HG03139 (cell line): ENCODE data around the gene FYB1.

Experiments
- ATAC-seq: cut with Tn5 transposase; IDR thresholded peaks from one replicate; pipeline ENCODE4 v1.9.1; 2021; ENCODE audit not compliant: unreplicated experiment

Gene FYB1

DNA sequence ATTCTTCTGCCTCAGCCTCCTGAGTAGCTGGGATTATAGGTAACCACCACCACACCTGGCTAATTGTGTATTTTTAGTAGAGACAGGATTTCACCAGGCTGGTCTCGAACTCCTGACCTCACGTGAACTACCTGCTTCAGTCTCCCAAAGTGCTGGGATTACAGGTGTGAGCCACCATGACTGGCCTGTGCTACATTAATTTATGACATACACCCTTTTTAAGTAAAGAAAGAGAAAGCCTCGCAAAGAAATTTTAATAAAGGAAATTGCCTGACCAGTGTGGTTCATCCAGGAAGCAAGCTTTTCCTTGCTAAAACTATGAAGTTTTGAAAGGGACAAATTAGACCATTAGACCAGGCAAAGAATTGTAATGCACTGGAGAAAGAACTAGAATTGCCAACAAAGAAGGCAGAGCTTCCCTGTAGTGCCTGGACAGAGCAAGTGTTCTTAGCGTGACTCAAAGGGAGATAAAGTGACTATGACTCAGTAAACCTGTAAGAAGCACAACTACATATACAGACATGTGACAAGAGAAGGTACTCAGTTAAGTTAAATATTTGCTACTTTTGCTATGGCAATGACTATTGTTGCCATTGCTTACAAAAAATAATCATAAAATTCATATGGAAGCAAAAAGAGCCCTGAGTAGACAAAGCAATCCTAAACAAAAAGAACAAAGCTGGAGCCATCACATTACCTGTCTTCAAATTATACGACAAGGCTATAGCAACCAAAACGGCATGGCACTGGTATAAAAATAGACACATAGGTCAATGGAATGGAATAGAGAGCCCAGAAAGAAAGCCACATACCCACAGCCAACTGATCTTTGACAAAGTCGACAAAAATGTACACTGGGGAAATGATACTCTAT lies 54.6 kb downstream of the FYB1 start:
- ATAC-seq: no peak

DNA sequence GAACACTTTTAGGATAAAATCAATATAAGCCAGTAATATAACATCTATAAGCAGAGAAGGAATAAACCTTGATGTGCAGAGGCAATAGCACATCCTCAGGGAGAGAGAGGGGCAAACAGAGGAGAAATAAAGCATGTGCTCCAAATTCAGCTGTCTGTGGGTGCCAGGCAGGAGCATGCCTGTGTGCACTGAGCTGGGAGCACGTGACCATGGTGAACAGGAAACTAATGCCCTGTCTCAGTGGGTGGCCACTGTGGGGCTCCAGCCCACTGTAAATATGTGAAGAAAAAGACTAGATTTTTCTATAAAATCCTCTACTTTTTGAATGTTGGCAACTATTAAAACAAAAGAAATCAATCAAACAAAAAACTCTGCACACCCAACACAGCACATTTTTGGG lies 55.3 kb downstream of the FYB1 start:
- ATAC-seq: no peak

DNA sequence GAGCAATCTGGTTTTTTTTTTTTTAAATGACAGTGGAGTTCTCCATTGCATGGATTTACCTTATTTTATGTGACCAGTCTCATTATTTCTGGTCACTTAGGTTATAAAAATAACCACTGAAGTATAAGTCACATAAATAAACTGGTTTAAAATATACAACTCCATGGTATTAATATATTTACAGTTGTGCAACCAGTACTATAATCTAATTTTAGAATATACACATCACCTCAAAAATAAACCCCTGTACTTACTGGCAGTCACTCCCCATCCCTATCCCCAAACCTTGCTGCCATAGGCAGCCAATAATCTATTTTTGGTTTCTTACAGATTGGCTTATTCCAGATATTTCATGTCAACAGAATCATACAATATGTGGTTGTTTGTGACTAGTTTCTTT lies 57.8 kb downstream of the FYB1 start:
- no peak for ATAC-seq

DNA sequence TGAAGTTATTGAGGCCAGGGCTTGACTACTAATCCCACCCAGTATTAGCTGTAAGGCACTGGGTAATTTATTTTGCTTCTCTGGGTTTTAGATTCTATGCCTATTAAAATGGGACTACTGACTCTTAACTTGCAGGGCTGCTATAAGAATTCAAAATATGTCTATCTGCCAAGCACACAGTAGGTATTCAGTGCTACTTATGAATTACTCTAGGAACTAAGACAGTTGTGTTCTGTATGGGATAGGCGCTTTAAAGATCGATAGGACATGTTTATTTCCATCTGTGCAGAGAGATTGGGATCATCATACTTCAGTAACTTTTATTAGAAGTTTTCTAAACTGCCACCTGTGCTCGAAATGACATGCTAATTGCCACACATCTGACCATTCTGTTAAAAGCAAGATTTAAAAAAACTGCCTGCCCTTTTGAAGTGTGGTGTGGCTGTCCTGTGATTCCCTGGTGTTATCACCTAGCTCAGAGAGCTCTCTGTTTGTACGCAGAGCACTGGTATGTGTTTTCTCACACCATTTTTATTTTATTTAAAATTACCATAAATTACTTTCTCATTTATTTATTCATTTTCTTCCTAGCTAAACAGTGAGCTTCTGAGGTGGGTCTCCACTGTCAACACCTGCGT lies 58.7 kb downstream of the FYB1 start:
- no peak for ATAC-seq

DNA sequence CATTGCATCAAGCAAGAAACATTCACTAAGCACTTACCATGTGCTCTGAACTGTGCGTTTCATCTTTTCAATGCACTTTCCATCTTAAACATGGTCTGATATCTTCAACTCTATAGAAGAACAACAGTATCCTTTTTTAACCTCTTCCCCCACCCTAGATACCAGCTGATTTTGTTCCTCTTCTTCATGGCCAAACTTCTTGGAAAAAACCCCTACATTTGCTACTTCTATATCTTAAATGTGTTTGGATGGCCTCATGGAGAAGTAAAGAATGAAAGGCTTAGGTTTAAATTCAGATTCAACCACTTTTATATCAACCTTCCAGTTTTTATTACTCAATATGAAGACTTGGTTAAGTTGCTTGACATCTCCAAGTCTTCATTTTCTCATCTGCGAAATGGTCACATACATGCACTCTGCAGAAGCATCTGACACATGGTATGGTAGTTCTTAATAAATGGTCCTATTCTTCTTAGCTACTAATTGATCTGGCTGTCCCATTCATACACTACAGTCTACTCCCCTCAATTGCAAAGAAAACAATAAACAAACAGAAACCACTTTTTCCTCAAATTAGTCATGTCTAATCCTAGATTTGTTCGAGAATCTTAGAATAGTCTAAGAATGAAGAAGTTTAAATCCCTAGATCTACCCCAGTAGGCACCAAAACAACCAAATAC lies 59.4 kb downstream of the FYB1 start:
- no peak for ATAC-seq

DNA sequence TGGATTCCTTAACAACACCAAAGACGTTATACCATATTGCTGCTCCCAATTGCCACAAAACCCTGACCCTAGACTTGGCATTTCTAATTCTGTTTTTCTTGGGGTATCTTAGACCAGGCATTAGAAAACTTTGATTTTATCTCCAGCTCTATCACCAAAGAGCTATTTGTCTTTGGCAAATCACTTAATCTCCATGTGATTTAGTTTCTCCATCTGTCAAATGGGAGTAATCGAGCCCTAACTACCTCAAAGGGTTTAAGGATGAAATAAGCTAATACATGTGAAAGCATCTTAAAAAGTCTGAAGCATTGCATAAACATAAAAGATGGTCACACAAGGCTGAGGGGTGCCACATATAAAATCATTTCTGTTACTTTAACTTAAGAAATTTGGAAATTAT lies 60.6 kb downstream of the FYB1 start:
- no peak for ATAC-seq

DNA sequence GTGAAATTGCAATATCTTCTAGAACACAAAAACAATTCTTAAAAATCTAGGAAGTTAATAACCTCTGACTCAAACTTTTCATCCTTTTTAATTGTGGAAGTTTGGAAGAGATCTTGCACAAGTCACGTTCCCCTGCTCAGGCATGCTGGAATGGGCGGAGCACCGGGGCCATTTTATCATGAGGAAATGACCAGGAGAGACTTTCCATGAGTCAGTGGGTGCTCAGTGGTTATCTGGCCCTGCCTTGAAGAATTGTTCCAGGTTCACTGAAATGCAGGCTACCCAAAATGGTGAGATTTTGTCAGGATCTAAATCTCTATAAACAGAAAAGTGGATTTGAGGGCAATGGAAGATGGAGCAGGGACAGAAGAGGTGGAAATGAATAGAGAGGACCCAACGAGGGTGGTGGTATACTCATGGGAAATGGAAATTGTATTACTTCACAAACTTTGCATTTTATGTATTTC lies 61.2 kb downstream of the FYB1 start:
- ATAC-seq: no peak

DNA sequence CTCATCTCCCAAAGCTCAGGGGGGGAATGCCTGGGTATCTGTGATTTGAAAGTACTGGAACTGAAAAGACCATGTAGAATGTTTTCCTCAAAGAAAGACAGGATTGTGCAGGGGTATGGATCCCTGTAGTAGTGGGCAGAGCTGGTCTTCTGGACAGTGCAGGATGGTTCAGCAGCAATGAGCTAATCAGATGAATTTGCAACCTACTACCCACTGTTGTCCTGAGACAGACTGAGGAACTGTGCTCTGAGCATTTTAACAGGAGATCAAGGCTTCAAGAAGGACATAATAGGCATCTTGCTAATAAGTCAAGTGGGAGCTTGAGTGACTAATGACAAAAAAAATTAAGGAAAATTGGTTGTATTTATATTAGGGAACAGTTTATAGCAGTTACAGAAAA lies 61.7 kb downstream of the FYB1 start:
- ATAC-seq: no peak

DNA sequence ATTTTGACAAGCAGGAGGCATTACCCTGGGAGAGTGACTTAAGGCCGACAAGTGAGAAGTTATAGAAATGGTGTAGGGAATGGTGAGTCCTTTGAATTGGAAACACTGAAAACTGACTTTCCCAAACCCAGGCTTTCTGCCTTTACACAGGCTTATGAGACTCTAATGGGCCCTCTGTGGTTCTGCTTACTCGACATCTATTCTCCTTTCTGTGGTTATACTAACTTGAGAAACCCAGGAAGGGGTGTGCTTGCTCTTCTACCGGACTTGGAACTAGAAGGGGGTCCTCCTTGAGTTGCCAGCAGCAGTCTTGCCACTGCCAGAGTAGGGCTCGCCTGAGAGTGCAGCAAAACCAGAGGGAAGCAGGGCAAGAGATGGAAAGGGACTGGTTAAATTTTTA lies 63.3 kb downstream of the FYB1 start:
- ATAC-seq: no peak

DNA sequence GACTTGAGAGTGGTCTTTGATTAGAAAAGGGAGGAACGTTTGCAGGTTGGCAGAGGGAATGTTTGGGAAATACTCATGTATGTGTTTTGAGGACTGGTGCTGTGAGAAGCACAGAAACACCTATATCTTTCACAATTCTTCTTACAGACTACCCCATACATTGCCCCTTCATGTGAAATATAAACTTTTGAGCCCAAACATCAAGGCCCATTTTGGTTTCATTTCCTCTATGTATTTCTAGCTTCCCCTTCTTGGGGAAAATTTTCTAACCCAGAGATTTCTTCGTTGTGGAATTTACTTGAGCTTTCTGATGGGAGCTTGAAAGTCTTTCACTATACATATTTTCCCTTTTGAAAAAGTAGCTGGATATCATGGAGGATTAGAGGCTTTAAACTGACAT lies 67.6 kb downstream of the FYB1 start:
- no peak for ATAC-seq

DNA sequence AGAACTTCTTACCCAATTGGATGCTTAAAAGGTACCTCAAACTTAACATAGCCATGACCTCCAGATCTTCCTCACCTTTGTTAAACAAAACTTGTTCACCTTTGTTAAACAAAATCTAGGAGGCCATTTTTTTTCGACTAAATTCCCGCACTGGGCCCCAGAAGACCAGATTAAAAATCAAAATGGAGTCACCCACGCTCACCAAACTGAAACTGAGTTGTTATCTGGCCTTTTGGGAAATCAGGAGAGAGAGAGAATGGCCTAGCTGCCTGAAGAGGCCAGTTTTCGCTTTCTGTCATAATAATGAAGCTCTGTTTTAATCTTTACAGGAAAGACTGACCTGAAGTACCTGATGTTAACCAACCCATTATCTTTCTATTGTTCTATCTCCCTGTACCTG lies 69.4 kb downstream of the FYB1 start:
- no peak for ATAC-seq

DNA sequence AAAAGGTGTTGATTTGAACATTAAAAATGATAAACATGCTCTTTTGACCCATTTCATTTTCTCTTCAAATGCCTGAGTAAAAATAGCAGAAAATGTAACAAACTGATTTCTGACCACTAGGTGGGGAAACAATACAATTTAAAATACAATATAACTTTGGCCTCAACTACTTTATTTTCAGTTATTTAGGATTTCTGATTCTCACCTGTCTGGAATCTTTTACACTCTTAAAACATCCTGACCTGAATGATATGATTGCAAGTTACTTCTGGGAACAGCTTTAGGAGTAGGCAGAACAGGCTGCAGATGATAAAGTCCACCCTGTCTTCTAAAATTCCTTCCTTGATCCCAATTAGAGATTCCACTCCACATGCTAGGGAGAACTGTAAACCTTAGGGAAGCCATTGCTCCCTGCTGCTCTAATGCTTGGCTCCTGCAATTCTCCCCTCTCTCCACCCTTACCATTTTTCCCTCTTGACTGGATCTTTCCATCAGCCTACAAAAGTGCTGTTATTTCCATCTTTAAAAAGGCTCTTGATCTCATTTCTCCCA lies 70.3 kb downstream of the FYB1 start:
- no peak for ATAC-seq

DNA sequence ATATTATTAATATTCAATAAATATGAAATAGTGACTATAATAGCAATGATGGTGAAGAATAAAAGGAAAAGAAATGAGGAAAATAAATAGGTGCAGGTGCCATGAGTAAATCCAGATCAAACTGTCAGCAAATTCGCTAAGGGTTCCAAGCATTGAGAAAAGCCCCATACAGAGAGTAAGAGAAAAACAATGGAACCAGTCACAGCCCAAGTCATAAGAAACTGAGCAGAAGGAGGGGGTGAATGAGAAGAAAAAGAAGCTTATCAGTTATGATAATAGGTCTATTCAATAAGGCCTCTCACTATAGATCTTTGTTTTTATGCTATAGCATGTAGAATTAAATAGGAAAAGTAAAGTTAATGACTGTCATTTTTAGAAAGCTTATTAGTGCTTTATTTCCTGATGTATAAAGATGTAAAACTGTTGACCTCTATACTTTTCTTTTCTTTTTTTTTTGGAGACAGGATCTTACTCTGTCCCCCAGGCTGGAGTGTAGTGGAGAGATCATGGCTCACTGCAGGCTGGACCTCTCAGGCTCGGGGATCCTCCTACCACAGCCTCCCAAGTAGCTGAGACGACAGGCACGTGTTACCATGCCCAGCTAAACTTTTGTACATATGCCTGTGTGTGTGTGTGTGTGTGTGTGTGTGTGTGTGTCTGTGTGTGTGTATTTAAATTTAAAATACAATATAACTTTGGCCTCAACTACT lies 72.4 kb downstream of the FYB1 start:
- no peak for ATAC-seq

DNA sequence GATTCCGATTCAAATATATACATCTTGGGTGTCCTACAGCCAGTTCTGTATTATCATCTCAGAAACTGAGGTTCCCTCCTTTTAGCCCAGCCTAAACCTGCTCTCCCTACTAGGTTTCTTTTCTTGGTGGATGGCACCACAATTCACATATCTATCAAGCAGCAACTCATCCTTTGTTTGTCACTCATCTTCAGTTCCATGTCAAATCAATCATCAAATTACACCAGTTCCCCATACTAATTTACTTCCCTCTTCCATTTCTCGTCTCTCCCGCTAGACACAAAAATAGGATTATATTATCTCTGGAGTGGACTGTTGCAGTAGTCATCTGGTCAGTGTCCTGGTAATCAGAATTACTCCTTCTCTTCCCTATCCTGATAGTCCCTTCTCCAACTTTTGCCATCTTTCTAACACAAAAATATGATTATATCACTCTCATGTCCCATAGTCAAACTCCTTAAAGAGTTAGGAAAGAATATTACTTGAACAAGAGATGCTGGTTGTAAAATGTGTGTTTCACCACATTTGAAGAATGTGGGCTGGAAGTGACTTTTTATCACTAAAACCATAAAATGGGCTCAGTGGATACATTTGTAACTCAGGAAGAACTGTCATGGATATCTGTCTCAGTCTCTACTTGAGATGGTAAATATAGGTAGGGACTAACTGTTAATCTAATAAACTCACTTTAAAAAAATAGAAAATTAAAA lies 76.1 kb downstream of the FYB1 start:
- no peak for ATAC-seq

DNA sequence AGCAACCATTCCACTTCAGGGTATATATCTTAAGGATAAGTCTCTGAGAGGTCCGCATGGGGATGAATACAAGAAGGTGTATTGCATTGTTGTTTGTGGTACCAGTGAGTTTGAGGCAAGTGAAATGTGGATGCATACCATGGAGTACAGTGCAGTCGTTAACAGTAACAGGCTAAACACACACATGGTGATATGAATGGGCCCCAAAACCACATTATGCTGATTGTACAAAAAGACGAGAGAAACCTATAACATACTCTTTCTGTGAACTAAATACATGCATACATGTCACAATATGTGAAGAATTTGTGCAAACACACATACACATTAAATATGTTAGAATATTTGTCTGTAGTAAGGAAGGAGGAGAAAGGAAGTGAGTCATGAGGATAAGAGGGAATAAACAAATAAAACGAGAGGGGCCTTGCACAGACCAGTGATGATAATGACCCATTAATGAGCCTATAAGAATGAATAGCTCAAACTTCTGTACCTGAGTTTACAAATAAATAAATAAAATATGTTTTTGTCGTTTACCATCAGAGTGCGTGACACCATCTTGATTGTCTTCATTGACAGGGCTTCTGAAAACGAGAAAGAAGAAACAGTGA lies 78.7 kb downstream of the FYB1 start:
- no peak for ATAC-seq

DNA sequence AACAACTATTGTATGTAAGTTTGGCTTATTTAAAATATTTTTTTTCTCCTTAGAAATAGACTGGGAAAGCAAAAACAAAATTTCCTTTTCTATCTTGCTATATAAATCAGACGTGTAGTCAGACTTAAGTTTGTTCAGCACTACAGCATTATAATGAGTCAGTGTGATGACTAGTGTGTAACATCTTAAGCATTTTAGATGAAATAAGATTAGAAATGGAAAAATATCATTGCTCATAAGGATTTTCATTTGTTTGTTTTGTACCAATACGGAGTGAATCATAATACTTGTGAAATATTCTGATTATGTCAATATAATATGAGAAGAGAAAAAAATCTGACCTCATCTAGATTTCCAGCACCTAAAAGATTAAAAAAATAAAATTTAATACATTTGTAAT lies 80.5 kb downstream of the FYB1 start:
- no peak for ATAC-seq

DNA sequence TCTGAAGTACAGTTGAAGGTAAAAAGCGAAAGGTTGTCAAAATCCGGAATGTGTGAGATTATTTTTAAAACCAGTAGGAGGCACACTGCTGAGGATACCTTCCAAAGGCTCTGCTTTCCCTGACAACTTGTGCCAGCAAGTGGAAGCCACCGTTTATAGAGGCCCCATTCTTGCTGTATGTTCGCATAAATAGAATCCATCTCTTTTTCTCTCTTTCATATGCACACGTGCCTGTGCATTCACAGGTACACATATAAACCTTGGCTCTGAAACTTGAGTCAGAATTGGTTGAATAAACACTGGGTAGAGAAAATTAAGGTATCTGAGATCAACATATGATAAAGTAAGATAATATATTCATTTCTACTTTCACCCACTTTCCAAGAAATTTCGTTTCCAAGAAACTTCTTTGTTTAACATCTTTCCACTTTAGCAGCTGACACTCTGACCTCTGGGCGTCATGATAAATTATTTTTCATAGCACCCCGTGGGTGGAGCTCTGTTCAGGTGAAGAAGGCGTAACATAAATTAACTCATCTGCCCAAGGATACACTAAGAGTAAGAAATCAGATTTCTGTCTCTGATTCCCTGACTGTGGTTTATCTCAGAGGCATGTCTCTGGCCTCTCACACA lies 81.4 kb downstream of the FYB1 start:
- ATAC-seq: no peak

DNA sequence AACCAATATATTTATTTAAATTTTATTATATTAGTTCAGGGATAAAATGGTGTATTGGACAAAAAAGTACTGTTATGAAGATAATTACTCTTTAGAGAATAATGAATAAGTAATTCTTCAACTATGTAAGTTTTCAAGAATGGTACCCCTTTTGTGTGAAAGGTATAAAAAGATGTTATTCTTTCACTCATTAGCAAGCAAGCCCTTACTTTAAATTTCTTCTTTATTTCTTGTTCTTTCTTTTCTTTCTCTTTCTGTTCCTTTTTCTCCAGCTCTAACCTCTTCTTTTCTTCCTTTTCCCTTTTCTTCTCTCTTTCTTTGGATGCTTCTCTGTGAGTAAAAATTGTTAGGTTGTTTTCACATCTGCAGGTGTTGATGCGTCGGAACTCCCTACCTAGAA lies 82.0 kb downstream of the FYB1 start:
- ATAC-seq: no peak

DNA sequence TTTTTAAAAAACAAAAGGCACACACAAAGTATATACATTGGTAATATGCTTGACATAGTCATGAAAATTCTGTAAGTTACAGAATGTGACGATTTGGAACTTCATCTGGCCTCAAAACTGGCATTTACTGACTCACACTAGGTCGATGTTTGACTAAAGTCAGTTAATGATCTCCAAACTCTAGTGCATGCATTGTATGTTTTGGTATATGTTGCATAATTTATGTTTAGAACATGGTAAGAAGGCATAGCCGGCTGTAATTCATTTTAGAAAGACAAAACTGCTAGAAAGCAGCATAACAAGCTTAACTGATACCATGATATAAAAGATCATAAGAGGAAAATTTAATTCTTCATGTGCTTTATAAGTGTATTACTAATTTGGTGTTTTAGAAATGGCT lies 86.6 kb downstream of the FYB1 start:
- ATAC-seq: no peak

DNA sequence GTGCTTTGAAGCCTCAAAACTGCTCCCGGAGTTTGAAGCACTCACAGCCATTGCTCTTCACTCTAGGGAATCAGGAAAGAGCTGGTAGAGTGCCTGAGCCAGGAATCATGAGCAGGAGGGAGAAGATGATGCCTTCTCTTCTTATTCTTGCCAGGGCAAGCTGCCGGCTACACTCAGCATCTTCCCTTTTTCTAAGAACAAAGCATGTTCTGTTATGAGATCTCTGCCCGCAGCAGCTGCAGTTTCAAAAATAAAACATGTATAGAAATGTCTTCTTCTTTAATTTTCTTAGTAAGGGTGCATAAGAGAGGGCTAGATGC lies 87.3 kb downstream of the FYB1 start:
- ATAC-seq: no peak
